HEK293T (cell line): Measurements from ENCODE around the gene KASH5.

Experiments
- FOXM1 ChIP-seq: fragments of 450-650 bp; IDR thresholded peaks from 2 replicates; pipeline ENCODE4 v1.6.1; 2017; ENCODE audit warnings: mild to moderate bottlenecking, borderline replicate concordance
- SP1 ChIP-seq: fragments of 450-650 bp; IDR thresholded peaks from 2 replicates; pipeline ENCODE4 v1.6.1; 2017

- TF ChIP-seq SP1 (no peak), FOXM1 (no peak)
These were observed 21.9 kb upstream of the KASH5 start for GRCh38 chr19:49366110-49366509.
